ENCODE measurements around the gene CKMT1A. TPM values are rescaled to one million over a fixed set of nuclear protein-coding genes. Genes with fewer than 3 reads are reported as not detected.
"Not testable (repeated sequence)": the region's sequence is repeated elsewhere in the genome, so short reads cannot be mapped to it uniquely, and the experiment has no call there.

Gene CKMT1A
- total RNA-seq, 6 experiments from 2014 or later: not detected

DNA sequence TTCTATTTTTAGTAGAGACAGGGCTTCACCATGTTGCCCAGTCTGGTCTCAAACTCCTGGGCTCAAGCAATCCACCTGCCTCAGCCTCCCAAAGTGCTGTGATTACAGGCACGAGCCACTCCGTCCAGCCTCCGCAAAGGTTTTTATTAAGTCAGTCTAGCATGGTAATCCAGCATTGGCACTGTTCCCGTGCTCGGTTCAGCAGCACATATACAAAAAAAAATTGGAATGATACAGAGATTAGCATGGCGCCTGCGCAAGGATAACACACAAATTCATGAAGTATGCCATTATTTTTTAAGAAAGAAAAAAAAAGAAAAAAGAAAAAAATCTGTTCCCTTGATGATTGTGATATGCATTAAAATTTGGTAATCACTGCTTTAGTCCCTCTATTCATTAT, 8.5 kb downstream of the CKMT1A start:
- H3K4me3 Mint-ChIP-seq: no peak overlapping the region
- no peaks in the 10 kb centered on the region for H3K36me3 Mint-ChIP-seq (ENCODE audit: low read depth)
- TF ChIP-seq, protein P1, sequence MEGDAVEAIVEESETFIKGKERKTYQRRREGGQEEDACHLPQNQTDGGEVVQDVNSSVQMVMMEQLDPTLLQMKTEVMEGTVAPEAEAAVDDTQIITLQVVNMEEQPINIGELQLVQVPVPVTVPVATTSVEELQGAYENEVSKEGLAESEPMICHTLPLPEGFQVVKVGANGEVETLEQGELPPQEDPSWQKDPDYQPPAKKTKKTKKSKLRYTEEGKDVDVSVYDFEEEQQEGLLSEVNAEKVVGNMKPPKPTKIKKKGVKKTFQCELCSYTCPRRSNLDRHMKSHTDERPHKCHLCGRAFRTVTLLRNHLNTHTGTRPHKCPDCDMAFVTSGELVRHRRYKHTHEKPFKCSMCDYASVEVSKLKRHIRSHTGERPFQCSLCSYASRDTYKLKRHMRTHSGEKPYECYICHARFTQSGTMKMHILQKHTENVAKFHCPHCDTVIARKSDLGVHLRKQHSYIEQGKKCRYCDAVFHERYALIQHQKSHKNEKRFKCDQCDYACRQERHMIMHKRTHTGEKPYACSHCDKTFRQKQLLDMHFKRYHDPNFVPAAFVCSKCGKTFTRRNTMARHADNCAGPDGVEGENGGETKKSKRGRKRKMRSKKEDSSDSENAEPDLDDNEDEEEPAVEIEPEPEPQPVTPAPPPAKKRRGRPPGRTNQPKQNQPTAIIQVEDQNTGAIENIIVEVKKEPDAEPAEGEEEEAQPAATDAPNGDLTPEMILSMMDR (IDR thresholded peaks at IDR 0.05): no peak
- H3K27ac Mint-ChIP-seq: no peak overlapping the region
- H3K4me1 Mint-ChIP-seq (ENCODE audit: low read depth): no peaks in the 10 kb centered on the region
- peaks cover 36% of the 10 kb centered on the region for H3K27me3 Mint-ChIP-seq (ENCODE audit: insufficient read depth)
- no peak for DNase-seq
- H3K9me3 Mint-ChIP-seq: no peaks in the 10 kb centered on the region

DNA sequence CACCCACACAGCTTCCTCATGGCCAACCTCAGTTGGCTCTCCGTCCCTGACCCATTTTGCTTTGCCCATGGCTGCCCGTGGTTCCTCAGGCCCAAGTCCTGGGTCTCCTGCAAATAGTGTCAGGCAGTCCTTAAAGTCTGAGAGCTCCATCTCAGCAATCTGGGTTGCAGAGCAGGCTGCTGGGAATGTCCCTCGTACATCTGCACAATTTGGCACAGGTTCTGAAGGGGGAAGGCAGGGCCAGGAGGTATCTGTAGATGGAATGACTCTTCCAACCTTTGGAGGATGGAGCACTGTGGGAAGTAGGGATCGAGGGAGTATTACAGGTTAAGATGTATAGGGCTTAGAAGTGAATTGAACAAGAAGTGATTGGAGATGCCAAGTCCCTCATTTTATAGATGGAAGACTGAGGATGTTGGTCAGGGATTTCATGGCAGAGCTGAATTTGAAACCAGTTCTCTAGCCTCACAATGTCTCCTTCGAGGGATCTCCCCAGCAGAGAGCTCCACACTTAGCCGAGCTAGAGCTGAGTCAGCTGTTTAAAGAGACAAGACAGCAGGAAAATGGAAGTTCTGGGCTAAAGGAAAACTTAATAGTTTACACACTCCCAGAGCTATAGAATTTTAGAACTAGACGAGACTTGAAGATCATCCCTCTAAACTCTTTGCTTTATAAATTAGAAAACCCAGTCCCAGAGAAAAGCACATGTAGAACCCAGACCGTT, 9.2 kb downstream of the CKMT1A start:
- TF ChIP-seq, protein P1 (IDR thresholded peaks at IDR 0.05): no peak

GRCh38 chr15:43710431-43711131, 16.9 kb downstream of the CKMT1A start:
- not testable (repeated sequence) for H3K9me3 Mint-ChIP-seq; H3K4me1 Mint-ChIP-seq (ENCODE audit: low read depth); H3K4me3 Mint-ChIP-seq; H3K36me3 Mint-ChIP-seq (ENCODE audit: low read depth); DNase-seq; H3K27me3 Mint-ChIP-seq (ENCODE audit: insufficient read depth); H3K27ac Mint-ChIP-seq

More for the DNA sequence above, 9.2 kb downstream of the CKMT1A start:
- H3K27ac Mint-ChIP-seq: no peak overlapping the region
- H3K36me3 Mint-ChIP-seq (ENCODE audit: low read depth): no peaks in the 10 kb centered on the region
- no peak for DNase-seq
- H3K4me3 Mint-ChIP-seq: no peak overlapping the region
- peaks cover 30% of the 10 kb centered on the region for H3K27me3 Mint-ChIP-seq (ENCODE audit: insufficient read depth)
- H3K9me3 Mint-ChIP-seq: no peaks in the 10 kb centered on the region
- H3K4me1 Mint-ChIP-seq (ENCODE audit: low read depth): no peaks in the 10 kb centered on the region

DNA sequence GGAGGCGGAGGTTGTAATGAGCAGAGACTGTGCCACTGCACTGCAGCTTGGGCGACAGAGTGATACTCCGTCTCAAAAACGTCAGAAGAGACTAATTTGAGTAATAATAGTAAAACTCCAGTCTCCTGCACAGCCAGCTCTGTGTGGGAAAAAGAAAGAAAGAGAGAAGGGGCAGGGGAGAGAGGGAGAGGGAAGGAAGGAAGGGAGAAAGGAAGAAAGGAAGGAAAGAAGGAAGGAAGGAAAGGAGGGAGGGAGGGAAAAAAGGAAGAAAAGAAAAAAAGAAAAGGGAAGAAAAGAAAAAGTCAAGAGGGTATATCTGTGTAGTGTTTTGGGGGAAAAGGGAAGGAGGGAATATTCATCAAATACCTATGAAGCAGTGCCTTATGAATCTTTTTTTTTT, 29.5 kb downstream of the CKMT1A start:
- peaks cover 16% of the 10 kb centered on the region for H3K27me3 Mint-ChIP-seq (ENCODE audit: insufficient read depth)
- no peak for DNase-seq
- peaks cover 5% of the 10 kb centered on the region for H3K4me1 Mint-ChIP-seq (ENCODE audit: low read depth)
- H3K27ac Mint-ChIP-seq: no peak overlapping the region
- no peaks in the 10 kb centered on the region for H3K36me3 Mint-ChIP-seq (ENCODE audit: low read depth)
- TF ChIP-seq, protein P1 (IDR thresholded peaks at IDR 0.05): no peak
- H3K4me3 Mint-ChIP-seq: no peak overlapping the region
- H3K9me3 Mint-ChIP-seq: no peaks in the 10 kb centered on the region

GRCh38 chr15:43726306-43726705, 32.6 kb downstream of the CKMT1A start:
- not testable (repeated sequence) for H3K27ac Mint-ChIP-seq; H3K9me3 Mint-ChIP-seq; H3K27me3 Mint-ChIP-seq (ENCODE audit: insufficient read depth); H3K36me3 Mint-ChIP-seq (ENCODE audit: low read depth); H3K4me3 Mint-ChIP-seq; DNase-seq
- H3K4me1 Mint-ChIP-seq (ENCODE audit: low read depth): peaks cover 14% of the 10 kb centered on the region

DNA sequence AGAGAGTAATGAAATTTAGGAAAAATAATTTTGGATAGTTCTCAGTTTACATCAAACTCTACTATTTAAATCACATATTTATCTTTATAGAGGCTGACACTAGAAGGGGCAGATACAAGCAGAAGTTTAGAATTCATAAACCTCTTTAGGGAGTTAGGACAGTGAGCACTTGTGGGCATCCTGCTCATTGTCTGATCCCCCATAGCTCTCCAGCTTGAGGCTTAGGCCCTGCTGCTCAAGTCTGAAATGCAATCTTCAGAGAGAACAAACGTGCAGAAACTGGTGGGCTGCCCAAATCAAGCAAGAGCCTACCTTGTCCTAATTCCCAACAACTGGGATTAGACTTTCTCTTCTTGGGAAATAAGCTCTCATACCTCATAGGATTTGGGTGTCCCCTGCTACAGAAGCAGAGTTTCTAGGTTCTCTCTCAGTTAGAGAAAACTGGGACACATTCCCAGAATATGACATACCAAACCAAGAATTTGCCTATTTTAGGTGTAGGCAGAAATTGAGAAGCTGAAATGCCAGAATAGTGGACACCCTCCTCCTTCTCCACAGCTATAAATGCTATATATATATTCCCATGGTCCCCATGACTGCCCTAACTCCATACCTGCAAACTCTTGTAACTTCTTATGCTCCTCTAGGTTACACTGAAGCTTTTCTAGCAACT, 34.5 kb downstream of the CKMT1A start:
- peaks cover 14% of the 10 kb centered on the region for H3K4me1 Mint-ChIP-seq (ENCODE audit: low read depth)
- H3K36me3 Mint-ChIP-seq (ENCODE audit: low read depth); H3K9me3 Mint-ChIP-seq; H3K27ac Mint-ChIP-seq; H3K4me3 Mint-ChIP-seq; H3K27me3 Mint-ChIP-seq (ENCODE audit: insufficient read depth): not testable (repeated sequence)
- DNase-seq: peak; percentile 49

- TF ChIP-seq, protein P1 (IDR thresholded peaks at IDR 0.05): no peak
- H3K36me3 Mint-ChIP-seq (ENCODE audit: low read depth): no peaks in the 10 kb centered on the region
- H3K4me3 Mint-ChIP-seq: no peak overlapping the region
- DNase-seq: no peak
- no peak overlapping the region for H3K27ac Mint-ChIP-seq
- no peaks in the 10 kb centered on the region for H3K9me3 Mint-ChIP-seq
- peaks cover 5% of the 10 kb centered on the region; the same call in 1 of the 2 replicates for H3K4me1 Mint-ChIP-seq (ENCODE audit: low read depth)
- peaks cover 4% of the 10 kb centered on the region for H3K27me3 Mint-ChIP-seq (ENCODE audit: insufficient read depth)
Observed at GRCh38 chr15:43735416-43735815, 41.8 kb downstream of the CKMT1A start.

Data from HFFc6 (cell line).